Kasumi-1 (cell line): ENCODE data around the gene TCF4.

ENCODE experiments used
- DNase-seq, 2 experiments: peaks; one replicate each; lab custom pipeline; 2025; lab: John Stamatoyannopoulos, UW

The TCF4 gene

DNA sequence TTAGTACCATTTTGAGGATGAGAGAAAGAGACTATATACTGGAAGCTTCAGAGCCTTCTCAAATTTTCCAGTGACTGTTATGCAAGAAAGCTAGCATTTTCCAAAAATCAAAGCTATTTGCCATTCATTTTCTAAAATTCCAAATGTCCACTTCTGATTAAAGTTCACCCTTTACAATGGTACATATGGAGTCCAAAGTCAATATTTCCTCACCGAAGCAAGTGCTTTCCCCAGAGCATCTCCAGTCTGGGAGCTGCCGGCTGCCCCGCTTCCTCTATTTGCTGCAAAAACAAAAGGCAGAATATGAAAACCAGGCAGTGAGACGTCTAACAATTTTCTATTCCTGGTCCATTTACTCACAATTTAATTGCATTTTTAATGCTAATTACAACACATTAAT is 326.7 kb downstream of the TCF4 start:
- no peak for DNase-seq

- DNase-seq, result no peak
Measured at GRCh38 chr18:55258088-55258487, 329.9 kb downstream of the TCF4 start.

DNA sequence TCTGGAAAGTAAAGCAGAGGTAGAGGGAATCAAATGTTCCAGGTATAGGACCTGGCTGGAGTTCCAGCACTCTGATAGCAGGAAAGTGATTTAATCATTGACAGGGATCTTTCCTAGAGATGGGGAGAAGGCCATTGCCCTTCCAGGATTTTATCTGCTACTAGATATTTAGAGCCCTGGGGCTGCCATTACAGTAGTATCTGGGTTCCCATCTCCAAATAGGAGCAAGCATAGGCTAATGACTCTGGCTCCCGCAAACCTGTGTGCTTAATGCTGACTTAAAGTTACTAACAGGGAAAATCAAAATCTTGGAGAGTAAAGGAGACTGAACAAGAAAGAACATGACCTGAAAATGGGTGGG is 331.1 kb downstream of the TCF4 start:
- DNase-seq, result no peak

- no peak for DNase-seq
Measured at GRCh38 chr18:55256226-55256928, 331.6 kb downstream of the TCF4 start.

GRCh38 chr18:55253814-55254213 is 334.2 kb downstream of the TCF4 start:
- no peak for DNase-seq

DNA sequence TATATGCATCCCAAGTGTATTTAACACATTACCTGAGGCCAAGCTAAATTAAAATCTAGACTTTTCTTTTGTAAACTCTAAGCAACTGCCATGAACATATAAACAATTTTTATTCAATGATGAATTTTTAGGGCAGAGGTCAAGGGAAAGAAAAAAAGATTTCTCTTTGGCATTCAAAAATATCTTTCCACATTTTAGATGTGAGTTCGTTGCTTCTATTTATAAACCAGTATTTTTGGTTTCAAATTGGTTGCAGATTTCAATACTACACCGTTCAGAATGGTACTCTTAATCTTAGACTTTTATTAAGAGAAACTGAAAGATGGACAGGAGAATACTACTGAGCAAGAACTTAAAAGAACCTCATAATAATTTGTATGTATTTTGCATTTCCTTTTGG is 335.1 kb downstream of the TCF4 start:
- DNase-seq, result no peak

DNA sequence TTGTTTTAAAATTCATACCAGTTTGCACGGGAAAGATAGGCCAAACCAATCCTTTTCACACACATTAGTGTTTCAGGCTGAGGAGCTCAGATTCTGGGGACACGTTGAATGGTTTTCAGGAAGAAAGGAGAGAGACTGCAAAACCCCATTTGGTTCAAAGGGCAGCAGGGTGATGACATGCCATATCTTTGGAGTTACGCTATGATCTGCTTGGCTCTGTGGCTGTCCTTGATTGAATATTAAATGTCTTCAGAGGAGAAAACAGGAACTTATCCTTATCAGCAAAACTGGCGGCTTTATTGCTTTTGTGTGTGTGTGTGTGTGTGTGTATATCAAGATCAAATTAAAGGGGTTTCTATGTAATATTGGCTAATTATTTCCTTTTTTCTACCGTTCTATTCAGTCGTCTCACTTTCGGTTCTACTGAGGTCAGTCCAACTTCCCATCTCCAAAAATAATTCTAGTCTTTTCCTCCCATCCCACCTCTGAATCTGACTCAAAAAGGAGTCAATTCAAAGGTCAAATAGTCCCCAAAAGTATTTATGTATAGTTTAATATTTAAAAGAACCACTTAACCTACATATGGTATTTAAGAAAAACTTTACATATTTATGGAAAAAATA is 335.8 kb downstream of the TCF4 start:
- DNase-seq, result peak in 1 of 2 experiments; percentile 14

- DNase-seq, result no peak
Measured at GRCh38 chr18:55251254-55251971, 336.6 kb downstream of the TCF4 start.

DNA sequence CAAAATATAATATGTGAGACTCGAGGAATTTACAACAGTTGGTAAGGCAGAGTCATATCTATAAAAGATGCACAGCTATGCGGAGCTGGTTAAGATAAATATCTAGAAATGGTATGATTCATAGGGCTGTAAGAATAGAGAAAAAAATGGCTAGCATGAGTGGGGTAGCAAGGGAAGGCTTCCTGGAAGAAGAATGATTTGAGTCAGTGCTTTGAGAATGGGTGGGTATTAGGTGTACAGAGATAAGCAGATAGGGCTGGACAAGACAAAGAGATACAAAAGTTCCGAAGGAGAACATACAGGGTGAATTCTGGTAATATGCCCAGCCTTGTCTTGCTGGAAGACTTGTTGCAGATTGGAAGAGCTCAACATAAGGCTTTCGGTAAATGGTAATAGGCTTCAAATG is 337.2 kb downstream of the TCF4 start:
- no peak for DNase-seq

DNA sequence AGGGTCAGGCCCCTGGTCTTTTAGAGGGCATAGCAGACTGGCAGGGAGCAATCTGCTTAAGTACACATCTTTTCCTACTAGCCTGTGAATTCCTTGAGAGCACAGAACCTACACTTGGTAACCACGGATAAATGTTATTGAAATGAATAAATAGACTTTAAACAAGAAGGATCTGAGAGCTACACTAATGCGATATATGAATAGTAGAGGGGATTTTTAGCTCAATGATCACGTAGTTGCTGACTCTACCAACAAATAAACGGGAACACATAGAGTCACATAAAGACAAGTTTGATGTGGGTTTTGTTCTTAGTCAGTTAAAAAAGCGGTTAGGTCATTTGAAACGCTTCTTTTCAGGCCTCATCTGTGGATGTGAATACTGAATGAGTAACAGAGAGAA is 338.4 kb downstream of the TCF4 start:
- no peak for DNase-seq

DNA sequence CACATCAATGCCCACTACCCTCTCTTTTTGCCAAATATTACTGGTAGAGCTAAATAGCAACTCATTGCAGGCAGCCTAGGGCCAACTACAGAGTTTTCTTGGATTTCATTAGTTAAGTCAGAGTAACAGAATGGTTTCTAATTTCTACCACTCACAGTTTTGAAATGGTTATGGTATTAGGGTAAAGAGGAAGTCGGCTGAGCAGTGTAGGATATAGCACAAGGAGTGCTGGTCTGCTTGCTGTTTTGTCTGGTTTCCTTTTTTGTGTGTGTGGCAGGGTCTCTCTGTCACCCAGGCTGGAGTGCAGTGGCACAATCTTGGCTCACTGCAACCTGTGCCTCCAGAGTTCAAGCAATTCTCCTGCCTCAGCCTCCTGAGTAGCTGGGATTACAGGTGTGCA is 339.5 kb downstream of the TCF4 start:
- peak; percentile 79 to 86 for DNase-seq

DNA sequence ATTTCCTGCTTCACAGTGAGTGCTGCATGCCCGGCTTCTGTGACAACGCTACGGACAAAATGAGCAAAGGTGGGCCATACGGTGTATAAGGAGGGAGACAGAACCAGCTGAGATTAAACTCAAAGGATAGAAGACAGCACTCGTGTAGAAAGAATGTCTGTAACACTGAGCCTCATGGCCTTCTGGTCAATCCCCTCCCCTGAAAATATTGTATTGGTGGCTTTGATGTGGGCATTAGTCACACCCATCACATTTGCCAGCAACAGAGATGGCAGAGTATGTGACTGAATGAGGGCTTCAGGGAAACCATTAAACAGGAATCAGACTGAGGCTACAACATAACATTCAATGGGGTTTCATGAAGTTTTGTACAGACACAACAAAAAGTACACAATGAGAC is 341.0 kb downstream of the TCF4 start:
- DNase-seq, result no peak

- DNase-seq, result no peak
Measured at GRCh38 chr18:55246278-55246677, 341.7 kb downstream of the TCF4 start.

GRCh38 chr18:55245211-55245614 is 342.8 kb downstream of the TCF4 start:
- DNase-seq, result no peak

GRCh38 chr18:55244546-55244945 is 343.4 kb downstream of the TCF4 start:
- DNase-seq, result no peak

GRCh38 chr18:55243857-55244256 is 344.1 kb downstream of the TCF4 start:
- no peak for DNase-seq

DNA sequence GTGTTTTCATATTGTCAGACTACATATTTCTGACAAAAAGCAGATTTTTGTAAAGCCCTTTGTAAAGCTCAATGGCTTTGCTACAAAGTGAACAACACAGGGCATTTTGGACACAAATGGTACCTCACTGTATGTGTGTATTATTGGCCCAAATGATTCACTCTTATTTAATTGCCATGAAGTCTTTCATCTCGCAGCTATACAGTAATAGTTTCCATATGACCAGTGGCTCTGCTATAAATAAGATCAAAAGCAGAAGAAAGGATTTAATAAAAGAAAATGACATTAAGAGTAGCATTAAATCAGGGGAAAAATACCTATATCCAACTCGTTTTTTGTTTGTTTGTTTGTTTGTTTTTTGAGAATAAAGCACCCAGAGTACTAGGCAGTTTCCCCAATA is 344.7 kb downstream of the TCF4 start:
- no peak for DNase-seq

DNA sequence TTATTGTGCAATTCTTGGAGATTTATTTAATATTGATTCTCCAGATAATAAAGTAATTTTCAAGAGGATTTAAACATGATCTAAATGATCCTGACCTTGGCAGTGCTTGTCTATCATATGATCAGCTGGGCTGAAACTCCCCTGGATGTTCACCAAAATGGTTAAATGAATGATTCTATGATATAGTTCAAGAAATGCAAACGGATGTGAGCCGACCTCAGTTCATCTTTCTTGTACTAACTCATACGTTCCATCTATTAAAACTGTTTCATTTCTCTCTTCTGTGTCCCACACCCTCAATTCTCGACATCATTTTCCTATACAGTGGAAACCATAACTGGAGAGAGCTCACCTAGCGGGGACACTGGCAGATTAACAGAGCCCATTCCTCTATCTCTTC is 347.0 kb downstream of the TCF4 start:
- DNase-seq, result no peak

- no peak for DNase-seq
Measured at GRCh38 chr18:55239740-55240139, 348.3 kb downstream of the TCF4 start.

- DNase-seq, result no peak
Measured at GRCh38 chr18:55237660-55238059, 350.3 kb downstream of the TCF4 start.

- peak; percentile 43 to 50 for DNase-seq
Measured at GRCh38 chr18:55236150-55236931, 351.7 kb downstream of the TCF4 start.

DNA sequence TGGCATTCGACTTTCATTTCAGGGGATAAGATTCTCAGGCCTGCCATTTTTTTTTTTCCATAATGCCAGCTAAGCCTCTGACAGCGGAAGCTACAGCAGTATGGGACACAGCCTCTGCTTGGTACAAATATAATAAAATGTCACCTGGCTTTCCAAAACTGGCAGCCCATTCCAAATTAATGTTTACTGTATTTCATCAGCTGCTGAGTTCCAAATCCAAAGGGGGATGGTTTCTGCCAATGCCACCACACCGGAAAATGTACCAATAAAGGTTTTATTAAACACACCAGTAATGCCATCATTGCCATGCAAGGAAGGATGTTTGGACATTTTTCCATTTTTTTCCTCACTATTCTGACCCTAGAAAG is 352.9 kb downstream of the TCF4 start:
- DNase-seq, result no peak
